ENCODE measurements around the gene MVB12B. TPM values are rescaled to one million over a fixed set of nuclear protein-coding genes. Genes with fewer than 3 reads are reported as not detected.

The MVB12B gene
- total RNA-seq, 1 donor from 2014 or later = 12.8 TPM

DNA sequence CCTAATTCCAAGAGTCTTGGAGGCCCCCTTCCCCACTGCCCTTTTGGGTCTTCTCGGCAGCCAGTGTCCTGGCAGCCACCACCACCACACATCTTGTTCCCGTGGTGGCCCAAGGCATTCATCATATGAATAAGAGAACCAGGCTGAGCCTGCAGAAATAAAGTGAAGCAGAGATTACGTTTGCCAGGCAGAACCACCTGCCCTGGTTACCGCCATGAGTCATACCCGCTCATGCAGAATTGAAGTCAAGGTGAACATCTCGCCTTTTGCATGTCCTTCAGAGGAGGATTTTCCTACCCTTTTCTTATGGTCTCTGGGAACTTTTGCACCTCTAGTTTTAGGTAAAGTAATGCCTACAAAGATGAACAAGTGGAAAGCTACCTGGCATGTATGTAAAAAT, 167.6 kb downstream of the MVB12B start:
- H3K4me2 ChIP-seq (ENCODE audit: low read length) = no peak overlapping the region
- no peaks in the 10 kb centered on the region for H3K27me3 ChIP-seq (ENCODE audit: insufficient read depth, low read length)
- H3K36me3 ChIP-seq (ENCODE audit: insufficient read depth, low read length) = no peaks in the 10 kb centered on the region
- no peaks in the 10 kb centered on the region for H3K79me2 ChIP-seq (ENCODE audit: insufficient read depth, low read length)
- no peak overlapping the region for H3K27ac ChIP-seq (ENCODE audit: low read depth, low read length)
- no peak overlapping the region for H3K4me3 Mint-ChIP-seq (ENCODE audit: unreplicated experiment)
- no peak overlapping the region for H3K4me3 ChIP-seq (ENCODE audit: insufficient read depth, low read depth, low read length)
- H3K9me3 ChIP-seq (ENCODE audit: insufficient read depth, low read depth, low read length) = no peaks in the 10 kb centered on the region
- H3K9me3 Mint-ChIP-seq (ENCODE audit: unreplicated experiment) = no peaks in the 10 kb centered on the region
- H3K27me3 Mint-ChIP-seq (ENCODE audit: low read depth, unreplicated experiment) = peaks cover 8% of the 10 kb centered on the region
- H2AFZ ChIP-seq (ENCODE audit: low read depth, low read length) = no peak overlapping the region
- H3K36me3 Mint-ChIP-seq (ENCODE audit: low read depth, unreplicated experiment) = peaks cover 2% of the 10 kb centered on the region
- no peak overlapping the region for H3K9ac ChIP-seq (ENCODE audit: low read length)
- no peak for FAIRE-seq
- TF ChIP-seq EZH2 (IDR thresholded peaks at IDR 0.05; ENCODE audit: insufficient read depth, low read length) = no peak
- TF ChIP-seq, protein P1, sequence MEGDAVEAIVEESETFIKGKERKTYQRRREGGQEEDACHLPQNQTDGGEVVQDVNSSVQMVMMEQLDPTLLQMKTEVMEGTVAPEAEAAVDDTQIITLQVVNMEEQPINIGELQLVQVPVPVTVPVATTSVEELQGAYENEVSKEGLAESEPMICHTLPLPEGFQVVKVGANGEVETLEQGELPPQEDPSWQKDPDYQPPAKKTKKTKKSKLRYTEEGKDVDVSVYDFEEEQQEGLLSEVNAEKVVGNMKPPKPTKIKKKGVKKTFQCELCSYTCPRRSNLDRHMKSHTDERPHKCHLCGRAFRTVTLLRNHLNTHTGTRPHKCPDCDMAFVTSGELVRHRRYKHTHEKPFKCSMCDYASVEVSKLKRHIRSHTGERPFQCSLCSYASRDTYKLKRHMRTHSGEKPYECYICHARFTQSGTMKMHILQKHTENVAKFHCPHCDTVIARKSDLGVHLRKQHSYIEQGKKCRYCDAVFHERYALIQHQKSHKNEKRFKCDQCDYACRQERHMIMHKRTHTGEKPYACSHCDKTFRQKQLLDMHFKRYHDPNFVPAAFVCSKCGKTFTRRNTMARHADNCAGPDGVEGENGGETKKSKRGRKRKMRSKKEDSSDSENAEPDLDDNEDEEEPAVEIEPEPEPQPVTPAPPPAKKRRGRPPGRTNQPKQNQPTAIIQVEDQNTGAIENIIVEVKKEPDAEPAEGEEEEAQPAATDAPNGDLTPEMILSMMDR (IDR thresholded peaks at IDR 0.05; ENCODE audit: insufficient read depth, low read depth, low read length) = no peak
- no peak for DNase-seq (ENCODE audit: low read depth)
- no peaks in the 10 kb centered on the region for H3K4me1 Mint-ChIP-seq (ENCODE audit: low read depth, unreplicated experiment)
- no peak overlapping the region for H3K27ac Mint-ChIP-seq (ENCODE audit: unreplicated experiment)
- peaks cover 2% of the 10 kb centered on the region for H3K4me1 ChIP-seq (ENCODE audit: insufficient read depth, low read length)
- H4K20me1 ChIP-seq (ENCODE audit: insufficient read depth, low read length) = no peaks in the 10 kb centered on the region

DNA sequence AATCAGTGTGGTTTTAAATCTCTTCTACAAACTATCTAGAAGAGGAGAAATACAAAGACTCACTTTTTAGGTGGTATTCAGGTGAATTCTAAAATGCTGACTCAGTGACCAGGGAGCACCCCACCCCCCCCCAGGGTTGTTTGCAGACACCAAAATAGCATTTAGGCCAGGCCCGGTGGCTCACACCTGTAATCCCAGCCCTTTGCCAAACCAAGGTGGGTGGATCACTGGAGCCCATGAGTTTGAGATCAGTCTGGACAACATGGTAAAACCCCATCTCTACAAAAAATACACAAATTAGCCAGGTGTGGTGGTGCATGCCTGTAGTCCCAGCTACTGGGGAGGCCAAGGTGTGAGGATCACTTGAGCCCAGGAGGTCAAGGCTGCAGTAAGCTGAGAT, 168.1 kb downstream of the MVB12B start:
- H3K9me3 ChIP-seq (ENCODE audit: insufficient read depth, low read depth, low read length) = no peaks in the 10 kb centered on the region
- Mint-ChIP-seq H3K27ac (ENCODE audit: unreplicated experiment) (no peak overlapping the region), H3K27me3 (ENCODE audit: low read depth, unreplicated experiment) (peaks cover 8% of the 10 kb centered on the region), H3K36me3 (ENCODE audit: low read depth, unreplicated experiment) (peaks cover 2% of the 10 kb centered on the region), H3K9me3 (ENCODE audit: unreplicated experiment) (no peaks in the 10 kb centered on the region), H3K4me3 (ENCODE audit: unreplicated experiment) (no peak overlapping the region), H3K4me1 (ENCODE audit: low read depth, unreplicated experiment) (no peaks in the 10 kb centered on the region)
- no peaks in the 10 kb centered on the region for H3K79me2 ChIP-seq (ENCODE audit: insufficient read depth, low read length)
- no peak for FAIRE-seq
- TF ChIP-seq, protein P1 (IDR thresholded peaks at IDR 0.05; ENCODE audit: insufficient read depth, low read depth, low read length) = no peak
- no peak for TF ChIP-seq EZH2 (IDR thresholded peaks at IDR 0.05; ENCODE audit: insufficient read depth, low read length)
- no peaks in the 10 kb centered on the region for H4K20me1 ChIP-seq (ENCODE audit: insufficient read depth, low read length)
- no peaks in the 10 kb centered on the region for H3K36me3 ChIP-seq (ENCODE audit: insufficient read depth, low read length)
- H3K9ac ChIP-seq (ENCODE audit: low read length) = no peak overlapping the region
- H3K4me1 ChIP-seq (ENCODE audit: insufficient read depth, low read length) = peaks cover 3% of the 10 kb centered on the region
- H3K4me3 ChIP-seq (ENCODE audit: insufficient read depth, low read depth, low read length) = no peak overlapping the region
- H2AFZ ChIP-seq (ENCODE audit: low read depth, low read length) = no peak overlapping the region
- no peak overlapping the region for H3K27ac ChIP-seq (ENCODE audit: low read depth, low read length)
- no peak overlapping the region for H3K4me2 ChIP-seq (ENCODE audit: low read length)
- H3K27me3 ChIP-seq (ENCODE audit: insufficient read depth, low read length) = no peaks in the 10 kb centered on the region
- no peak for DNase-seq (ENCODE audit: low read depth)

DNA sequence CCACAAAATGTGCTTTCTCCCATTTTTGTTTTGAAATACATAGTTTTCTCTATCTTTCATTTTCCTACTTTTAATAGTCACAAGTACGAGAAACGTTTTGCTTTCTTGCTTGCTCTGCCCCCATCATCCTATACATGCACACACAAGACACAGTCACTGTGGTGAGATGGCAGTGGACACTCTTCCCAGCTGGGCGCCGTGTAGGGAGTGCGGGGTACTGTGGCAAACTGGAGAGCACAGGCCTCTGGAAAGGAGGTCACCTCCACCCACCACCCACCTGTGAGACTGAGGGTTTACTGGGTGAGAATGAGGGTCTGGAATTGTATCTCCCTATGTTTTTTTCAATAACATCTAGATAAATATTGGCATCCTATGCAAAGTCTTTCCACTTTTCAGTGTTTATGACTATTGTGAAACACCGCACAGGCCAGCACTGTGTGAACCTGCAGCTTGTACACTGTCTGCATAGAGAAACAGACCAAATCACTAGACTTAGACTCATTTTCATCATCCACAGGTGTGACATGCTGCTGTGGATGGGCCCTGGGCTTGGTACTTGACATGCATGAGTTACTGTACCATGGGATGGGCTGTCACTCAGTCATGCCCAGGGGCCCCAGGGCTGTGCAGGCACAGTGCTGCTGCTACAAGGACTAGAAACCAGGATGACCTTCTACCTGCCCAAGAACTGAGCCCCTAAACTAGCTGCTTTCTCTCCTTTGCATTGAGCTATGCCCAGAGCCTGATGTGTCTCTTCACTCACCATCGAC, 169.0 kb downstream of the MVB12B start:
- TF ChIP-seq EZH2 (IDR thresholded peaks at IDR 0.05; ENCODE audit: insufficient read depth, low read length) = no peak
- TF ChIP-seq, protein P1 (IDR thresholded peaks at IDR 0.05; ENCODE audit: insufficient read depth, low read depth, low read length) = no peak
- peaks cover 12% of the 10 kb centered on the region for H3K27me3 Mint-ChIP-seq (ENCODE audit: low read depth, unreplicated experiment)
- no peak for FAIRE-seq

More for the DNA sequence above, 169.0 kb downstream of the MVB12B start:
- no peaks in the 10 kb centered on the region for H3K27me3 ChIP-seq (ENCODE audit: insufficient read depth, low read length)
- H3K36me3 Mint-ChIP-seq (ENCODE audit: low read depth, unreplicated experiment) = peaks cover 2% of the 10 kb centered on the region
- no peaks in the 10 kb centered on the region for H3K9me3 Mint-ChIP-seq (ENCODE audit: unreplicated experiment)
- no peak overlapping the region for H3K27ac Mint-ChIP-seq (ENCODE audit: unreplicated experiment)
- no peak overlapping the region for H2AFZ ChIP-seq (ENCODE audit: low read depth, low read length)
- DNase-seq (ENCODE audit: low read depth) = no peak
- H3K27ac ChIP-seq (ENCODE audit: low read depth, low read length) = no peak overlapping the region
- no peaks in the 10 kb centered on the region for H3K9me3 ChIP-seq (ENCODE audit: insufficient read depth, low read depth, low read length)
- H3K36me3 ChIP-seq (ENCODE audit: insufficient read depth, low read length) = no peaks in the 10 kb centered on the region
- H3K4me1 ChIP-seq (ENCODE audit: insufficient read depth, low read length) = peaks cover 7% of the 10 kb centered on the region
- H3K4me3 Mint-ChIP-seq (ENCODE audit: unreplicated experiment) = no peak overlapping the region
- no peaks in the 10 kb centered on the region for H4K20me1 ChIP-seq (ENCODE audit: insufficient read depth, low read length)
- H3K79me2 ChIP-seq (ENCODE audit: insufficient read depth, low read length) = no peaks in the 10 kb centered on the region
- no peak overlapping the region for H3K9ac ChIP-seq (ENCODE audit: low read length)
- H3K4me2 ChIP-seq (ENCODE audit: low read length) = no peak overlapping the region
- no peaks in the 10 kb centered on the region for H3K4me1 Mint-ChIP-seq (ENCODE audit: low read depth, unreplicated experiment)
- no peak overlapping the region for H3K4me3 ChIP-seq (ENCODE audit: insufficient read depth, low read depth, low read length)

All from astrocyte (in vitro differentiated cells and primary cell).